Loucy (cell line): ENCODE data around the gene KAZALD1.

Experiments
- H2AFZ ChIP-seq: fragments of 200-600 bp; sonication (generic); 2 replicates; pipeline ENCODE4 v1.6.0; 2016; ENCODE audit warnings: antibody characterized with exemption, mild to moderate bottlenecking, low read length, moderate library complexity
- H3F3A ChIP-seq: fragments of 200-600 bp; 2 replicates; pipeline ENCODE4 v1.6.0; 2016; ENCODE audit warnings: antibody characterized with exemption, low read depth, mild to moderate bottlenecking
- H3K27me3 ChIP-seq: fragments of 200-600 bp; sonication (generic); 2 replicates; pipeline ENCODE4 v1.6.1; 2014; ENCODE audit warnings: low read length, mild to moderate bottlenecking; ENCODE audit not compliant: insufficient read depth, poor library complexity, severe bottlenecking
- H3K36me3 ChIP-seq: fragments of 200-600 bp; sonication (generic); 2 replicates; pipeline ENCODE4 v1.6.1; 2016; ENCODE audit warnings: low read length; ENCODE audit not compliant: insufficient read depth
- H3K4me1 ChIP-seq: fragments of 200-600 bp; sonication (generic); 2 replicates; pipeline ENCODE4 v1.5.1; 2014; ENCODE audit warnings: low read length, mild to moderate bottlenecking; ENCODE audit not compliant: insufficient read depth, poor library complexity, severe bottlenecking
- H3K4me2 ChIP-seq: fragments of 200-600 bp; sonication (generic); 2 replicates; pipeline ENCODE4 v1.6.0; 2014; ENCODE audit warnings: antibody characterized with exemption, low read length, low read depth, mild to moderate bottlenecking; ENCODE audit not compliant: poor library complexity, severe bottlenecking
- H3K4me3 ChIP-seq: fragments of 200-600 bp; sonication (generic); 2 replicates; pipeline ENCODE4 v1.5.1; 2014; ENCODE audit warnings: low read length, mild to moderate bottlenecking, mixed read lengths; ENCODE audit not compliant: poor library complexity, severe bottlenecking
- H3K79me2 ChIP-seq: fragments of 200-600 bp; sonication (generic); 2 replicates; pipeline ENCODE4 v1.6.1; 2014; ENCODE audit warnings: low read length; ENCODE audit not compliant: insufficient read depth
- H3K9ac ChIP-seq: fragments of 200-600 bp; sonication (generic); 2 replicates; pipeline ENCODE4 v1.6.0; 2014; ENCODE audit warnings: mild to moderate bottlenecking, low read depth, low read length, moderate library complexity; ENCODE audit not compliant: poor library complexity, severe bottlenecking
- H3K9me2 ChIP-seq: fragments of 200-600 bp; sonication (generic); replicated peaks from 2 replicates; pipeline ENCODE4 v1.6.1; 2016; ENCODE audit warnings: low read depth, low read length, mixed read lengths
- H3K9me3 ChIP-seq: fragments of 200-600 bp; sonication (generic); 2 replicates; pipeline ENCODE4 v1.6.1; 2014; ENCODE audit warnings: mild to moderate bottlenecking, antibody characterized with exemption, low read length, low read depth; ENCODE audit not compliant: insufficient read depth
- H4K20me1 ChIP-seq: fragments of 200-600 bp; sonication (generic); 2 replicates; pipeline ENCODE4 v1.6.0; 2014; ENCODE audit warnings: antibody characterized with exemption, low read length, mild to moderate bottlenecking; ENCODE audit not compliant: insufficient read depth, poor library complexity, severe bottlenecking
- EZH2phosphoT487 ChIP-seq: fragments of 200-600 bp; IDR thresholded peaks from 2 replicates; pipeline ENCODE4 v1.6.1; 2018; ENCODE audit warnings: antibody characterized with exemption, mild to moderate bottlenecking, moderate library complexity, borderline replicate concordance
- TF ChIP-seq, protein P1 (sequence below): fragments of 200-600 bp; sonication (generic); conservative IDR thresholded peaks from 2 replicates; pipeline ENCODE4 v1.5.1; 2014; ENCODE audit warnings: mild to moderate bottlenecking, antibody characterized with exemption, low read length

Gene KAZALD1

DNA sequence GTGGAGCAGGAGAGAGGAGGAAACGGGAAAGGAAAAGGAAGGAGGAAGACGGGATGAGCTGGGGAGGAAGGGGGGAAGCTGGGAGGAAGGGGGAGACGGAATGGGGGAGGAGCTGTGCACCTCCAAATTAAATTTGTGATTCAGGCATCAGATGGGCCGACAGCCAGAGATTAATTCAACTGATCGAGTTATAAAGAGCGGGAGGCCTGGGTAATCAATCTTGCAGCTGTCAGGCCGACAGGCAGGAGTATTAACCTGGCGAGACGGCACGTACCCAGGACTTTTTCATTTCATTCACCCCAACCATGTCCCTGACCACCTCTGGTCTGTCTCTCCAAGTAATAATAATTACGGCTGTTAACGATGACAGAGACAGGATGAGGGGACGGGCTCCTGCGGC lies 26.2 kb downstream of the KAZALD1 start:
- Histone ChIP-seq H3K9me2 (no peaks in the 10 kb centered on the region), H3K4me1 (no peaks in the 10 kb centered on the region), H3K27me3 (no peaks in the 10 kb centered on the region), H3K4me3 (no peak overlapping the region), H3K79me2 (no peaks in the 10 kb centered on the region), H3K36me3 (no peaks in the 10 kb centered on the region), H2AFZ (no peak overlapping the region), H3K9me3 (no peaks in the 10 kb centered on the region), H4K20me1 (no peaks in the 10 kb centered on the region), H3K9ac (no peak overlapping the region), H3K4me2 (no peak overlapping the region), H3F3A (no peaks in the 10 kb centered on the region)
- TF ChIP-seq, protein P1, sequence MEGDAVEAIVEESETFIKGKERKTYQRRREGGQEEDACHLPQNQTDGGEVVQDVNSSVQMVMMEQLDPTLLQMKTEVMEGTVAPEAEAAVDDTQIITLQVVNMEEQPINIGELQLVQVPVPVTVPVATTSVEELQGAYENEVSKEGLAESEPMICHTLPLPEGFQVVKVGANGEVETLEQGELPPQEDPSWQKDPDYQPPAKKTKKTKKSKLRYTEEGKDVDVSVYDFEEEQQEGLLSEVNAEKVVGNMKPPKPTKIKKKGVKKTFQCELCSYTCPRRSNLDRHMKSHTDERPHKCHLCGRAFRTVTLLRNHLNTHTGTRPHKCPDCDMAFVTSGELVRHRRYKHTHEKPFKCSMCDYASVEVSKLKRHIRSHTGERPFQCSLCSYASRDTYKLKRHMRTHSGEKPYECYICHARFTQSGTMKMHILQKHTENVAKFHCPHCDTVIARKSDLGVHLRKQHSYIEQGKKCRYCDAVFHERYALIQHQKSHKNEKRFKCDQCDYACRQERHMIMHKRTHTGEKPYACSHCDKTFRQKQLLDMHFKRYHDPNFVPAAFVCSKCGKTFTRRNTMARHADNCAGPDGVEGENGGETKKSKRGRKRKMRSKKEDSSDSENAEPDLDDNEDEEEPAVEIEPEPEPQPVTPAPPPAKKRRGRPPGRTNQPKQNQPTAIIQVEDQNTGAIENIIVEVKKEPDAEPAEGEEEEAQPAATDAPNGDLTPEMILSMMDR, result no peak
- TF ChIP-seq EZH2phosphoT487, result no peak

DNA sequence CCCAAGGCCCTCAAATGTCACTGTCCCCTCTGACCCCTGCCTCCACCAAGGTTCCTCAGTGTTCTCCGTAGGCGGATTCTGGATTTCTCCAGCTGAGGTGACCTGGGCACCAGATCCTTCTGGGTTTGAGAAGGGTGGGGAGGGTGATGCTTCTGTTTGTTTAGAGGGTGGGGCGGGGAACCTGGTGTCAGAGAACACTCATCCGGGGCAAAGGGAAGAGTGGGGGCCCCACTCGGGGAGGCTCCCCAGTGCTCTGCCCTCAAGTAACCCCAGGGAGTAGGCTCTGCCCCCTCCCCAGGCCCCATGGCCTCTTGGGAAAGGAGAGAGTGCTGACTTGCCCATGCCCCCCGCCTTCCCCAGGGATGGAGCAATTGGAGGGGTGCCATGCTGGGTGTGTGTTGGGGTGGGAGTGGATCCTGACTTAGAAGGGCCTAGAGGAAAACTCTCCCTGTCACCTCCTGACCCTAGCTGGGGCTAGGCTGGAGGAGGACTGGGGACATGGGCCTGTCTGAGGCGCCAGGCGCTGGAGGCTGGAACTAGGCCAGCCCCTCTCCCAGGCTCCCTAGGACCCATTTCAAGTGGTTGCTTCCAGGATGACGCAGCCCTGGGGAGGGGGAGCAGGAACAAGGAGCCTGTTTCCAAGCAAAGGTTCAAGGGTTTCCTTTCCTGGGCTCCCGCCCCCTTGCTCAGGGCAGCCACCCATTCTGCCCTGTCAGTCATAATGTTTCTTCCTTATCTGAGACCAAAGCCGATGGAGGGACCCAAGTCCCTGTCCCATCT lies 27.9 kb downstream of the KAZALD1 start:
- Histone ChIP-seq H3K9ac (no peak overlapping the region), H3K9me3 (no peaks in the 10 kb centered on the region), H2AFZ (no peak overlapping the region), H3K4me2 (no peak overlapping the region), H3F3A (no peaks in the 10 kb centered on the region), H3K27me3 (no peaks in the 10 kb centered on the region), H3K36me3 (no peaks in the 10 kb centered on the region), H3K4me1 (no peaks in the 10 kb centered on the region), H3K4me3 (no peak overlapping the region), H3K79me2 (no peaks in the 10 kb centered on the region), H4K20me1 (no peaks in the 10 kb centered on the region), H3K9me2 (no peaks in the 10 kb centered on the region)
- no peak for TF ChIP-seq EZH2phosphoT487
- TF ChIP-seq, protein P1, result no peak

DNA sequence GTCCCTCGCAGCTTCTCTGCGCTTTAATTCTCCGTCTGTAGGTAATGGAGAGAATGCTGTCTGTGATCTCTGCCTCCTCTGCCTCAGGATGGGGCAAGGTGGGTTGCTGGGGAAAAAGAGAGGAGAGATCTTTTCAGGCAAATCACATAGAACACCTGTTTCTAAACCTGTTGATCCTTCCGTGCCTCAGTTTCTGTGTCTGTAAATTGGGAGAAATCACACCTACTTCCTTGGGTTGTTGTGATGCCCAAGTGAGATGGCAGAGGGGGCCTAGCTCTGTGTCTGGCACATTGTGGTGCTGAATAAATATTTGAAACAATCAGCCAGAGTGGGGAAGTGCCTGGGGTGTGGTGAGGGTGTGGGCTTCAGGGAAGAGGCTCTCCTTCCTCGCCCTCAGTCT lies 28.8 kb downstream of the KAZALD1 start:
- Histone ChIP-seq H3K4me3 (no peak overlapping the region), H3F3A (no peaks in the 10 kb centered on the region), H3K27me3 (no peaks in the 10 kb centered on the region), H3K36me3 (no peaks in the 10 kb centered on the region), H3K9me3 (no peaks in the 10 kb centered on the region), H4K20me1 (no peaks in the 10 kb centered on the region), H2AFZ (no peak overlapping the region), H3K9ac (no peak overlapping the region), H3K4me2 (no peak overlapping the region), H3K79me2 (no peaks in the 10 kb centered on the region), H3K4me1 (no peaks in the 10 kb centered on the region), H3K9me2 (no peaks in the 10 kb centered on the region)
- TF ChIP-seq EZH2phosphoT487, result no peak
- TF ChIP-seq, protein P1, result no peak
